HG03460 (cell line): ENCODE results near the gene ASF1A.

Experiments used
- ATAC-seq: cut with Tn5 transposase; IDR thresholded peaks from one replicate; pipeline ENCODE4 v1.9.1; 2021; ENCODE audit not compliant: unreplicated experiment

The ASF1A gene

GRCh38 chr6:118912646-118913045, 18.7 kb downstream of the ASF1A start:
- ATAC-seq: no peak

DNA sequence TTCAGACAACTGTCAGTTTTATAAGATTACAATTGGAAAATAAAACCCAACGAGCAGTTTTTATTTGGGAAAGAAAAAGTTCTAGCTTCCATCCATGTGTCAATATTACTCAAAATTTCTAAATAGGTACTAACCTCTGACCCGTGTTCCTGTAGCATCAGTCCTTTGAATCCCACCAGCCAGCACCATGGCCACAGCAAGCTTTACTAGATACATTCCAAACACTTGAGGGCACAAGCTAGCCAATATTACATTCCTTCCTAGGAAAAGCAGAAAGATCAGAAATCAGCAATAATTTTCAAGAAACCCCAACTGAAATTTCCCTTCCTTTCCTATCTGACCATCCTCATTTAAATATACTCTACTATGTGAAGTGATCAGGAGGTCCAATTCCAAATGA, 19.2 kb downstream of the ASF1A start:
- no peak for ATAC-seq

GRCh38 chr6:118914598-118914997, 20.6 kb downstream of the ASF1A start:
- ATAC-seq: no peak

- no peak for ATAC-seq
These were observed 23.8 kb downstream of the ASF1A start for GRCh38 chr6:118917546-118918328.

GRCh38 chr6:118918329-118918725, 24.4 kb downstream of the ASF1A start:
- no peak for ATAC-seq

GRCh38 chr6:118921084-118921483, 27.1 kb downstream of the ASF1A start:
- ATAC-seq: no peak

DNA sequence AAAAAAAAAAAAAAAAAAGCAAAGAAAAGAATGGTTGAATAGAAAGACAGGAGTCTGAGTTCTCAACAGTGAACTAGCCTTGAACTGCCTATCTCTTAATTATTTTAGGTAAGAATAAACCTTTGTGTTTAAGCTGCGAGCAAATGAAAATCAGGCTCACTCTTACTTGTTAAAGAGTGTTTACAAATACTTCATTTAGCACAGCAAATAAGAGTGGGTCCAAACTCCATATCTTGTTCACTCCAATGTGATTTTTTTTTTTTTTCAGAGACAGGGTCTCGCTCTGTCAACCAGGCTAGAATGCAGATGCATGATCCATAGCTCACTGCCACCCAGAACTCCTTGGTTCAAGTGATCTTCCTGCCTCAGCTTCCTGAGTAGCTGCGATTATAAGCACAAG, 29.1 kb downstream of the ASF1A start:
- ATAC-seq: no peak

DNA sequence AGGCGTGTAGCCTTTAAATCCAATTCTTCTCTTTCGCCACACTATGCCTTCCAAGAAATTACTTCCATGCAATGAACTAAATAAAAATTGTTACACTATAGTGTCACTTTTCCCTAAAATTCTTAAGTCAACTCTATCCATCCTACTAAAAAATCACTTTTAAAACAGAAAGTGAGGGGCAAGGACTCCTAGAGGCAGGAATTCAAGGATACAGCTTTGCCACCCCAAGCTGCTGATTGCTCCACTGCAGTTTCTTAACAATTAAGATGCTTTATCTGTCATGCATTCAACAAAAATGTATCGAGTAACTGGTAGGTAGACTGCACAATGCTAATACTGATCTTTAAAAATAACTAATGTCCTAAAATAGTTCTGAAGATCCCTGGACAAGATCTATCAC, 36.7 kb downstream of the ASF1A start:
- no peak for ATAC-seq

GRCh38 chr6:118931436-118931835, 37.5 kb downstream of the ASF1A start:
- no peak for ATAC-seq

DNA sequence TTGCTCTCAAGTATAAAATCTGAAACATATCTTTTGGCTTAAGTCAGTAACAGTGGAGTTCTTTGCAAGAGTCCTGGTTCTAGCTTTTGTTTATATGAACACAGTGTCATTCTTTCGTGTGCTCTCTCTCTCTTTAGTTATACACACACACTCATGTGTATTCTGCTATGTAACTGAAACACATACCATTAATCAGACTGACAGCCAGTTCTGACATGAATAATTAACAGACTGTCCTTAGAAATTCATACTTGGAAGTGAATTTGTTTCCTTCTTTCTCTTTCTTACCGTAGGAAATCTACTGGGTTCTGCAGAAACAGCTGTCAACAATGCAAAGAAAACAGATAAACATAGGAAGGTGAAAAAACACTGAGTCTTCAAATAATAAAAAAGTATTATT, 38.5 kb downstream of the ASF1A start:
- ATAC-seq: no peak

GRCh38 chr6:118933855-118934460, 40.0 kb downstream of the ASF1A start:
- no peak for ATAC-seq

- peak; percentile 92 for ATAC-seq
These were observed 40.7 kb downstream of the ASF1A start, which contains the start of gene MCM9 for GRCh38 chr6:118934461-118935330. TSS of gene MCM9 (minus strand) at chr6:118935159. CDS start at chr6:118931723, 3,436 bp downstream.

DNA sequence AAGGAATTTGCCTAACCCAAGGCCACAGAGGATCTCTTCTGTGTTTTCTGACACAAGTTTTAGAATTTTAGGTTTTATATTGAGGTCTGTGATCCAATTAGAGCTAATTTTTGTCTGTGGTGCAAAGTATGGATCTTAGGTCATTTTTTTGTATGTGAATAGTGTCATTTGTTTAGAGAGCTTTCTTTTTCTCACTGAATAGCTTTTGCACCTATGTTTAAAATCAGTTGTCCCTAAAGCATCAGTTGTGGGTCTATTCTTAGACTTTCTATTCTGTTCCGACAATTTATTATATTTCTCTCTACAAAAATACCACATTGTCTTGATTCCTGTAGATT, 41.3 kb downstream of the ASF1A start:
- peak; percentile 3 for ATAC-seq

DNA sequence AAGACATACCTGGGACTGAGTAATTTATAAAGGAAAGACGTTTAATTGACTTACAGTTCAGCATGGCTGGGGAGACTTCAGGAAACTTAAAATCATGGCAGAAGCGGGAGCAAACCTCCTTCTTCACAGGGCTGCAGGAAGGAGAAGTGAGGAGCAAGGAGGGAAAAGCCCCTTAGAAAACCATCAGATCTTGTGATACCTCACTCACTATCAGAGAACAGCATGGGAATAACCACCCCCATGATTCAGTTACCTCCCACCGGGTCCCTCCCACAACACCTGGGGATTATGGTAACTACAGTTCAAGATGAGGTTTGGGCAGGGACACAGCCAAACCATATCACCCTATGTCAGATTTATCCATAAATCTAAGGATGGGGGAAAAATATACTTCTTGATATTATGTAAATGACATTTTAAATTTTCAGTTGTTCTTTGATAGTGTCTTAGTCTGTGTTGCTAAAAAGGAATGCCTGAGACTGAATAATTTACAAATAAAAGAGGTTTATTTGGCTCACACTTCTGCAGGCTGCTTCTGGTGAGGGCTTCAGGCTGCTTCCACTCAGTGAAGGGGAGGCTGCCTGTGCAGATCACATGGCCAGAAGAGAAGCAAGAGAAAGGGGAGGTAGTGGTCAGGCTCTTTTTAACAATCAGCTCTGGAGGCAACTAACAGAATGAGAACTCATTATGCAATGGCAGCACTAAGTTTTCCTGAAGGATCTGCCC, 42.2 kb downstream of the ASF1A start:
- ATAC-seq: no peak

GRCh38 chr6:118939683-118940082, 45.7 kb downstream of the ASF1A start:
- ATAC-seq: no peak

GRCh38 chr6:118940770-118941169, 46.8 kb downstream of the ASF1A start:
- no peak for ATAC-seq

- ATAC-seq: no peak
These were observed 51.3 kb downstream of the ASF1A start for GRCh38 chr6:118945217-118945616.

GRCh38 chr6:118952683-118953082, 58.7 kb downstream of the ASF1A start:
- ATAC-seq: no peak

DNA sequence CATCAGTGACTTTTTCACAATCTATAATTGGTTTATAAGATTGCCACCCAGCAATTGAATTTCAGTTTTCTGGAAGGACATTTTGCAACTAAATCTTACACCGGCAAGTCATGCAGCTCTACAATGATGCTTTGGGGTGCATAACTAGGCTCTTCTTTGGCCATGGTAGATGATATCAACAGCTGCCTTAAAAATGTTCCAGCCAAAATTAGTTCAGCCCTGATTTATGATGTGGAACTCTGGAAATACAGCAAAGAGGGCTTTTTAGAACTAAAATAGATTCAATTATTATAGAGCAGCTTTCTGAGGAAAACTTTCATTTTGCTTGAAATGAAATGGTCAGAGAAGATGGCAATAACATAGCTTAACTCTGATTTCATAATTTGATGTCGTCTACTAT, 59.4 kb downstream of the ASF1A start:
- ATAC-seq: no peak
